Measurements from ENCODE around the gene SYNPO.
A peak's percentile ranks its signal among the peaks of the same experiment; 100 is the strongest.

The SYNPO gene

GRCh38 chr5:150621301-150621700 lies 19.2 kb upstream of the SYNPO start:
- Histone ChIP-seq H3K4me1 (ENCODE audit: low read length) (peaks cover 7% of the 10 kb centered on the region; the same call in 1 of the 2 replicates), H3F3A (ENCODE audit: insufficient read depth, low read length) (0 out of 2 replicates have a peak, but pooled peaks cover 6% of the 10 kb centered on the region), H3K9ac (ENCODE audit: low read length) (no peak overlapping the region), H3K4me2 (ENCODE audit: low read depth, low read length) (no peak overlapping the region), H3K36me3 (replicated peaks; ENCODE audit: insufficient read depth, low read length) (no peaks in the 10 kb centered on the region), H3K27ac (ENCODE audit: low read length) (no peak overlapping the region), H2AFZ (ENCODE audit: low read length) (no peak overlapping the region), H3K4me3 (ENCODE audit: low read length) (no peak overlapping the region), H3K27me3 (replicated peaks; ENCODE audit: insufficient read depth, low read length) (peaks cover 12% of the 10 kb centered on the region), H3K79me2 (ENCODE audit: low read length) (no peaks in the 10 kb centered on the region), H3K9me3 (replicated peaks; ENCODE audit: insufficient read depth, low read length) (no peaks in the 10 kb centered on the region), H4K20me1 (ENCODE audit: insufficient read depth, low read length) (no peaks in the 10 kb centered on the region), H3K9me2 (replicated peaks; ENCODE audit: insufficient read depth, low read length) (no peaks in the 10 kb centered on the region)
- TF ChIP-seq EZH2phosphoT487 (IDR thresholded peaks at IDR 0.05; ENCODE audit: low read length) = no peak
- no peak for TF ChIP-seq CTCF (IDR thresholded peaks at IDR 0.05; ENCODE audit: low read length)
- no peak for TF ChIP-seq EZH2 (optimal IDR thresholded peaks at IDR 0.05; ENCODE audit: low read depth, low read length)
- DNase-seq = no peak

GRCh38 chr5:150622157-150622556 lies 18.3 kb upstream of the SYNPO start:
- Histone ChIP-seq H3K9me3 (replicated peaks; ENCODE audit: insufficient read depth, low read length) (no peaks in the 10 kb centered on the region), H3K27me3 (replicated peaks; ENCODE audit: insufficient read depth, low read length) (peaks cover 9% of the 10 kb centered on the region), H2AFZ (ENCODE audit: low read length) (no peak overlapping the region), H3K9ac (ENCODE audit: low read length) (no peak overlapping the region), H3K36me3 (replicated peaks; ENCODE audit: insufficient read depth, low read length) (no peaks in the 10 kb centered on the region), H3K4me2 (ENCODE audit: low read depth, low read length) (no peak overlapping the region), H3F3A (ENCODE audit: insufficient read depth, low read length) (0 out of 2 replicates have a peak, but pooled peaks cover 6% of the 10 kb centered on the region), H3K9me2 (replicated peaks; ENCODE audit: insufficient read depth, low read length) (no peaks in the 10 kb centered on the region), H4K20me1 (ENCODE audit: insufficient read depth, low read length) (no peaks in the 10 kb centered on the region), H3K4me1 (ENCODE audit: low read length) (peaks cover 7% of the 10 kb centered on the region; the same call in 1 of the 2 replicates), H3K79me2 (ENCODE audit: low read length) (no peaks in the 10 kb centered on the region), H3K4me3 (ENCODE audit: low read length) (no peak overlapping the region), H3K27ac (ENCODE audit: low read length) (no peak overlapping the region)
- no peak for TF ChIP-seq CTCF (IDR thresholded peaks at IDR 0.05; ENCODE audit: low read length)
- TF ChIP-seq EZH2 (optimal IDR thresholded peaks at IDR 0.05; ENCODE audit: low read depth, low read length) = no peak
- TF ChIP-seq EZH2phosphoT487 (IDR thresholded peaks at IDR 0.05; ENCODE audit: low read length) = no peak
- no peak for DNase-seq

- no peaks in the 10 kb centered on the region for H3K9me3 ChIP-seq (replicated peaks; ENCODE audit: insufficient read depth, low read length)
- 0 out of 2 replicates have a peak, but pooled peaks cover 6% of the 10 kb centered on the region for H3F3A ChIP-seq (ENCODE audit: insufficient read depth, low read length)
- H3K27me3 ChIP-seq (replicated peaks; ENCODE audit: insufficient read depth, low read length) = peaks cover 9% of the 10 kb centered on the region
- no peak for TF ChIP-seq EZH2phosphoT487 (IDR thresholded peaks at IDR 0.05; ENCODE audit: low read length)
- no peak for TF ChIP-seq EZH2 (optimal IDR thresholded peaks at IDR 0.05; ENCODE audit: low read depth, low read length)
- TF ChIP-seq CTCF (IDR thresholded peaks at IDR 0.05; ENCODE audit: low read length) = no peak
- no peaks in the 10 kb centered on the region for H3K9me2 ChIP-seq (replicated peaks; ENCODE audit: insufficient read depth, low read length)
- no peaks in the 10 kb centered on the region for H3K79me2 ChIP-seq (ENCODE audit: low read length)
- no peak overlapping the region for H3K27ac ChIP-seq (ENCODE audit: low read length)
- H4K20me1 ChIP-seq (ENCODE audit: insufficient read depth, low read length) = no peaks in the 10 kb centered on the region
- H3K9ac ChIP-seq (ENCODE audit: low read length) = no peak overlapping the region
- no peak overlapping the region for H3K4me3 ChIP-seq (ENCODE audit: low read length)
- peaks cover 7% of the 10 kb centered on the region; the same call in 1 of the 2 replicates for H3K4me1 ChIP-seq (ENCODE audit: low read length)
- no peak overlapping the region for H2AFZ ChIP-seq (ENCODE audit: low read length)
- H3K36me3 ChIP-seq (replicated peaks; ENCODE audit: insufficient read depth, low read length) = no peaks in the 10 kb centered on the region
- DNase-seq = no peak
- H3K4me2 ChIP-seq (ENCODE audit: low read depth, low read length) = peak overlapping the region; percentile 55; the same call in 1 of the 2 replicates
These were observed 17.1 kb upstream of the SYNPO start for GRCh38 chr5:150623152-150623877.
